Endothelial cell of hepatic sinusoid (primary cell): ENCODE measurements around the gene CALHM2.

Experiments used
- in situ Hi-C: cut with HindIII; loops from 2 replicates; pipeline ENCODE4 v1.10.0; 2017; ENCODE audit warnings: low sequenced_read_pairs

The CALHM2 gene

DNA sequence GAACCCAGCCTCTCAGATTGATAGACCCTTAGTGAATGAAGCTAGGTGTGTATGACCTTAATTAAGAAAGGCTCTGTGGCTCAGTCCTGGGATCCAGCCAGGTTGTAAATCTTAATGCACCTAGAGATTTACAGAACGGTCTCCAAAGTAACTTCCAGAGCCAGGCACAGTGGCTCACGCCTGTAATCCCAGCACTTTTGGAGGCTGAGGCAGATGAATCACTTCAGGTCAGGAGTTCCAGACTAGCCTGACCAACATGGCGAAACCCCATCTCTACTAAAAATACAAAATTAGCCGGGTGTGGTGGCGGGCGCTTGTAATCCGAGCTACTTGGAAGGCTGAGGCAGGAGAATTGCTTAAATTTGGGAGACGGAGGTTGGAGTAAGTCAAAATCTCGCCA is 24.3 kb downstream of the CALHM2 start:
- in situ Hi-C loops: no loop called here

DNA sequence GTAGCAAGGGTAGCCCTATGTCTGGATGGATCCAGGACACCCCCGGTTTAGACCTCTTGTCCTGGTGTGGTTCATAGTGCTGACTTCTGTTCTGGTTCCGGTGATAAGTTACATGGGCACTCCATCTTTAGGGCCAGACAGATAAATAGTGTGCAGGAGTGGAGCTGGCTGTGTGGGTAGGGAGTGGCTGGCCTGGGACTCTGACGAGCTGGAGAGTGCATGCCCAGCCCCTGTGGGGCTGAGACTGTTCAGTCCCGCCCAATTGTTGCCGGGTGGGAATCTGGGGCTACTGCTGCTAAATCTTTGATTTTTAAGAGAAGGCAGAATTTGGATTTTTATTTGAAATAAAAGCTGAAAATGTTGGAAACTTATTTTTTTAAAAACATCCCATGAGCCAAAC is 28.4 kb downstream of the CALHM2 start:
- in situ Hi-C loops: loop anchor here (5.0 kb wide), 1 partner anchor 69 kb away; the partner anchor contains the start of gene NEURL1

DNA sequence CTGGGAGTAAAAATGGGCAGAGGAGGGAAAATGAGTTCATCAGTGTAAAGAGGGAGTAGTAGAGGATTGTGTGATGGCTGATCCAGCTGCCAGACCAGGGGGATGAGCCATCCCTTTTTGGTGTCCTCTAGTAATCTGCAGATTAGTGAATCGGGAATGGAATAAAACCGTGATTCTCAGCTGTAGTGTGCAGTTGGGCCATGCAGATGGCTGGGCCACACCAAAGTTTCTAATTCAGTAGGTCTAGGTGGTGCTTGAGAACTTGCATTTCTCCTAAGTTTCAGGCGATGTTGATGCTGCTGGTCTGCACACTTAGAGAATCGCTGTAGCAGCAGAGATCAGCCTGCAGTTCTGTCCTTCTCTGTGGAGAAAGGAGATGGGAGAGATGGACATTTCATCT is 33.1 kb downstream of the CALHM2 start:
- in situ Hi-C loops: loop anchor here (10.0 kb wide), 1 partner anchor 56 kb away; the partner anchor contains the start of gene CALHM3

DNA sequence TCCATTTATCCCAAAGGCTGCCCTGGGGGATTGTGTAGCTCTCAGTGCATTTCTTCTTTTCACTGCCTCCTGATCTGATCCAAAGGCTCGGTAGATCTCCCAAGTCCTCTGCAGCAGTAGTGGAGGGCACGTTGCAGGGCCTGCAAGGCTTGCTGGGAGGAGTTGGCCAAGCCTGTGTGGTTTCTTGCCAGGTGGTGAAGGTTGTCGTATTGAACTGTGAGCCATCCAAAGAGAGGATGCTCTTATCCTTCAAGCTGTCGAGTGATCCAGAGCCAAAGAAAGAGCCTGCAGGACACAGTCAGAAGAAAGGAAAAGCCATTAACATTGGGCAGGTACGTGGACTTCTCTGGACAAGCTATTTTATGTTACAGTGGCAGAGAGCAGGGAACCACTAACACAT is 34.6 kb downstream of the CALHM2 start:
- in situ Hi-C loops: loop anchor here (10.0 kb wide), 1 partner anchor 57 kb away; the partner anchor contains the start of gene CALHM3

DNA sequence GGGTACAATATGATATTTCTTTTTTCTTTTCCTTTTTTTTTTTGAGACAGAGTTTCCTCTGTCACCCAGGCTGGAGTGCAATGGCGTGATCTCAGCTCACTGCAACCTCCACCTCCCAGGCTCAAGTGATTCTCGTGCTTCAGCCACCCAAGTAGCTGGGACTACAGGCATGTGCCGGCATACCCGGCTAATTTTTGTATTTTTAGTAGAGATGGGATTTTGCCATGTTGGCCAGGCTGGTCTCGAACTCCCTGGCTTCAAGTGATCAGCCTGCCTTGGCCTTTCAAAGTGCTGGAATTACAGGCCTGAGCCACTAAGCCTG is 35.1 kb downstream of the CALHM2 start:
- in situ Hi-C loops: loop anchor here (10.0 kb wide), 1 partner anchor 58 kb away; the partner anchor contains the start of gene CALHM3

DNA sequence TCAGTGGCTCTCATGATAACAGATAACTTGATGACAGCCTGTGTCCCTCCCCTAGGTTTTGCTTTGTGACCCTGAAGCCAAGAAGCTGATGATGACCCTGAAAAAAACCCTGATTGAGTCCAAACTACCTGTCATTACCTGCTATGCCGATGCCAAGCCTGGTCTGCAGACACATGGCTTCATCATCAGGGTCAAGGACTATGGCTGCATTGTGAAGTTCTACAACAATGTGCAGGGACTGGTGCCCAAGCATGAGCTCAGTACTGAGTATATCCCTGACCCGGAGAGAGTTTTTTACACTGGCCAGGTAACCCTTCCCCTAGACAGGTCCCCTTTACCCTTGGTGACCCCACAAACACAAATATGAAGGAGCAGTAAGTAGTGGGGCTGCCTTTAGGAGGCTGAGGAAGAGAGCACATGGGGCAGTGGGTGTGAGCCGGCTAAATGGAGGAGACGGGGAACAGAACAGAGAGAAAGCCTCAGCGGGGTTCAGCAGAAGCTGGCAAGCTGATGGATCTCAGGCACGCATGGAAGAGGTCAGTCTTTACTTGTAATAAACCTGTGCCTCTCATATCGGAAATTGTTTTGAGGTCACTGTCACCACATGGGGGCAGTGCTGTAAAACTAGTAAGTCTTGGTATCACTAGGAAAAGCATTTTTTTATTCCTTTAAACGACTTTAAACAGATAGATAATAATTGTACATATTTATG is 35.6 kb downstream of the CALHM2 start:
- in situ Hi-C loops: loop anchor here (10.0 kb wide), 1 partner anchor 58 kb away; the partner anchor contains the start of gene CALHM3

DNA sequence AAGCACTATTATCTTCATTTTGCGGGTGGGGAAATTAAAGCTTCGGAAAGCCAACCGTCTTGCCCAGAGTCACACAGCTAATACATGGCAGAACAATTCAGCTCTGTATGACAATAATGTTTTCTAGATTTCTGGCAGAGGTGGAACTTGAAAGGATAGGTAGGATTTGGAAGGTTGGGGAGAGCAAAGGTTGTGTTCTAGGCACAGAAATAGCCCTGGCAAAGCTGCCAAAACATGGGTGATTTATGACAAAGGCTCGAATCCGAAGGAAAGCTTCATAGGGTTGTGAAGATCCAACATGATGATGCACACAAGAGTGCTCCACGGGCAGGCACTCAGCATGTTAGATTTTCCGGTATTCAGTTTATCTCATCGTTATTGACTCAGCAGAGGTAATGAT is 36.6 kb downstream of the CALHM2 start:
- in situ Hi-C loops: loop anchor here (10.0 kb wide), 1 partner anchor 59 kb away; the partner anchor contains the start of gene CALHM3

DNA sequence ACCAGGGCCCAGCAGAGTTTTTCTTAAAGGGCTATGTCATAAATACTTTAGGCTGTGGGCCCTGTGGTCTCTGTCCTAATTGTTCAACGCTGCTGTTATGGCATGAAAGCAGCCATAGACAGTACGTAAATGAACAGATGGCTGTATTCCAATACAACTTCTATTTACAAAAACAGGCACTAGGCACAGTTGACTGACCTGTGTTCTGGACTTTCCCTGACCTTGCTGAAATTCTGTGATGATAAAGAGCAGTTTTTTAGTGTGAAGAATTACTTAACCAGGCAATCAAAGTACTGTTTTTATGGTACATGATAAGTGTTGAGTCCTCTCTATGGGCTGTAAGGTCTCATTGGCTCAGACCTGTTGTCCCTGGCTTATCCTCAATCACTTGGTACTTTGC is 38.6 kb downstream of the CALHM2 start:
- in situ Hi-C loops: loop anchor here (10.0 kb wide), 1 partner anchor 61 kb away; the partner anchor contains the start of gene CALHM3

DNA sequence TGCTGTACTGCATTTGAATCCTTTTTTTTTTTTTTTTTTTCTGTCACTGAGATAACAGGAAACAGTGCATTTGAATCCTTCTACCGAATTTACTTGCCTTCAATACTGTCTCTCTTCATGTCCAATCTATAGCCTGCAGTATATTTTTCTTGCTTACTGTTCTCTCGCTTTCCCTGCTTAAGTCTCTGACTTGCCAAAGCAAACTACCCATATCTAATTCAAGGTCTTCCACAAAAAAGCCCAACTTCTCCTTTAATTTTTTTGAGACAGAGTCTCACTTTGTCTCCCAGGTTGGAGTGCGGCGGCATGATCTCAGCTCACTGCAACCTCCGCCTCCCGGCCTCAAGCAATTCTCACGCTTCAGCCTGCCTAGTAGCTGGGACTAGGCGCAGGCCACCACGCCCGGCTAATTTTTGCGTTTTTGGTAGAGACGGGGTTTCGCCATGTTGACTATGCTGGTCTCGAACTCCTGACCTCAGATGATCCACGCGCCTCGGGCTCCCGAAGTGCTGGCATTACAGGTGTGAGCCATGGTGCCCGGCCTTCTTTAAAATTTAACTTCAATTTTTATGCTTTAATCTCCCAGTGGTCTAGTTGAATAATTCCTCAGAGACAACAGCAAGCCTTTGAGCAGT is 54.9 kb downstream of the CALHM2 start:
- in situ Hi-C loops: no loop called here

DNA sequence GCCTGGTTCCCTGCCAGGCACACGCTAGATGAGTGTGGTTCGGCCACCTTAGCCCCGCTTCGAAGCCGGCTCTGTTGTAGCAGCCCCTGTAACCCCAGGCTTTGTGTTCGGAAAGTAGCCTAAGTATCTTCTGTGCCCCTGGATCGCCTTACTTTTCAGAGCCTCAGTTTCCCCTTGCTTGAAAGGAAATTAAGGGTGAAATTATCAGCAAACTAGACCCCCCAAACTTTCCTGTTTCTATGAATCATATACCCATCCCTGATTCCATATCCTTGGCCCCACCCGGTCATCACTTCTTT is 55.4 kb downstream of the CALHM2 start:
- in situ Hi-C loops: no loop called here
